Neural crest cell (in vitro differentiated cells): ENCODE data around the gene GABPA. TPM values are rescaled to one million over a fixed set of nuclear protein-coding genes. Genes with fewer than 3 reads are reported as not detected.

Source experiments
- DNase-seq: peaks from one replicate; pipeline ENCODE4 v3.0.0; 2021; ENCODE audit warnings: low read depth, mixed read lengths, low spot score
- H3K27ac Mint-ChIP-seq: one replicate; pipeline ENCODE4 v1.8.0; 2021; ENCODE audit warnings: mild to moderate bottlenecking, mixed read lengths; ENCODE audit not compliant: unreplicated experiment
- H3K27me3 Mint-ChIP-seq: 2 replicates; pipeline ENCODE4 v1.8.0; 2021; ENCODE audit warnings: low read depth, mild to moderate bottlenecking, mixed read lengths
- H3K36me3 Mint-ChIP-seq: 2 replicates; pipeline ENCODE4 v1.8.0; 2021; ENCODE audit warnings: low read depth, mild to moderate bottlenecking, mixed read lengths
- H3K4me1 Mint-ChIP-seq: 2 replicates; pipeline ENCODE4 v1.8.0; 2021; ENCODE audit warnings: mixed read lengths
- H3K4me3 Mint-ChIP-seq: one replicate; pipeline ENCODE4 v1.8.0; 2021; ENCODE audit warnings: mild to moderate bottlenecking, mixed read lengths
- H3K9me3 Mint-ChIP-seq: 2 replicates; pipeline ENCODE4 v1.8.0; 2021; ENCODE audit warnings: mixed read lengths
- CTCF ChIP-seq: fragments of 200-600 bp; sonication (generic); conservative IDR thresholded peaks from 2 replicates; pipeline ENCODE4 v1.5.0; 2021; ENCODE audit warnings: antibody characterized with exemption, mild to moderate bottlenecking
- total RNA-seq: library from RNA; stranded (reverse); gene quantifications from 2 replicates; pipeline ENCODE4 v1.2.1, GENCODE V29; 2021

The GABPA gene
- total RNA-seq, 1 donor from 2014 or later = 23.3 TPM

DNA sequence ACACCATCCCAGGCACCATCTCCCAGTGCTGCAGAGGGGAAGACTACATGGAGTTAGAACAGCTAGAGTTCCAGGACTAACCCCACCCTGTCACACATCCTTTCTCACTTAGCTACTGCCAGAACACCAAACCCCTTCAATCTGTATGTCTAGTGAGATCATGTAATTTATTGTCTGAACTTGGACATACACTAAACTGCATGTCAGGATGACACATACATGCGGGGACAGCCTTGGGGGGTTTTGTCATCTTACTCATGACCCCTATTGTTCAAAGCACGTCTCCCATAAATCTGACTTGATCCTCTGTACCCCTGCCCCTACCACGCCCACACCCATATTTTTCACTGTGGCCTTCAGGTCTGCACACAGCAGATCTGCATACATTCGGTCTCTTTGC is 71.3 kb downstream of the GABPA start:
- Mint-ChIP-seq H3K36me3 (no peaks in the 10 kb centered on the region), H3K27me3 (no peaks in the 10 kb centered on the region), H3K4me1 (peaks cover 6% of the 10 kb centered on the region), H3K27ac (no peak overlapping the region), H3K4me3 (no peak overlapping the region), H3K9me3 (peaks cover 3% of the 10 kb centered on the region)
- DNase-seq = no peak
- TF ChIP-seq CTCF = no peak

GRCh38 chr21:25807191-25807590 is 72.4 kb downstream of the GABPA start:
- no peak overlapping the region for H3K27ac Mint-ChIP-seq
- H3K9me3 Mint-ChIP-seq = peaks cover 3% of the 10 kb centered on the region

GRCh38 chr21:25809013-25809412 is 74.2 kb downstream of the GABPA start:
- no peak overlapping the region for H3K4me3 Mint-ChIP-seq

More at GRCh38 chr21:25807191-25807590, 72.4 kb downstream of the GABPA start:
- H3K36me3 Mint-ChIP-seq = no peaks in the 10 kb centered on the region
- no peak for DNase-seq
- no peaks in the 10 kb centered on the region for H3K27me3 Mint-ChIP-seq
- no peak for TF ChIP-seq CTCF
- no peak overlapping the region for H3K4me3 Mint-ChIP-seq
- no peaks in the 10 kb centered on the region for H3K4me1 Mint-ChIP-seq

GRCh38 chr21:25811186-25811585 is 76.4 kb downstream of the GABPA start:
- DNase-seq = no peak
- H3K4me1 Mint-ChIP-seq = no peaks in the 10 kb centered on the region
- H3K27ac Mint-ChIP-seq = no peak overlapping the region
- H3K27me3 Mint-ChIP-seq = no peaks in the 10 kb centered on the region
- H3K9me3 Mint-ChIP-seq = peaks cover 3% of the 10 kb centered on the region
- TF ChIP-seq CTCF = no peak
- H3K36me3 Mint-ChIP-seq = no peaks in the 10 kb centered on the region
- no peak overlapping the region for H3K4me3 Mint-ChIP-seq

More at GRCh38 chr21:25809013-25809412, 74.2 kb downstream of the GABPA start:
- no peak for DNase-seq
- Mint-ChIP-seq H3K9me3 (peaks cover 3% of the 10 kb centered on the region), H3K36me3 (no peaks in the 10 kb centered on the region), H3K27ac (no peak overlapping the region), H3K27me3 (no peaks in the 10 kb centered on the region), H3K4me1 (no peaks in the 10 kb centered on the region)
- no peak for TF ChIP-seq CTCF

DNA sequence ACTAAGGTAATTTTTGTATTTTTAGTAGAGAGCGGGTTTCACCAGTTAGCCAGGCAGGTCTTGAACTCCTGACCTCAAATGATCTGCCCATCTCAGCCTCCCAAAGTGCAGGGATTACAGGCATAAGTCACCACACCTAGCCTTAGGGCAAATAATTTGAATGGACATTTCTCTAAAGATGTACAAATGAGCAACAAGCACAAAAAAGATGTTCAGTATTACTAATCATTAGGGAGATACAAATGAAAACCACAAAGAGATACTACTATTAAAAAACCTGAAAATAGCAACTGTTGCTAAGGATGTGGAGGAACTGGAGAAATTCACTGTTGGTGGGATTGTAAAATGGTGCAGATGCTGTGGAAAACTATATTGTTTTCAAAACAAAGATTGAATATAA is 79.1 kb downstream of the GABPA start:
- peaks cover 1% of the 10 kb centered on the region for H3K9me3 Mint-ChIP-seq
- no peak overlapping the region for H3K4me3 Mint-ChIP-seq
- no peaks in the 10 kb centered on the region for H3K4me1 Mint-ChIP-seq
- no peaks in the 10 kb centered on the region for H3K36me3 Mint-ChIP-seq
- H3K27me3 Mint-ChIP-seq = no peaks in the 10 kb centered on the region
- no peak for TF ChIP-seq CTCF
- no peak overlapping the region for H3K27ac Mint-ChIP-seq
- DNase-seq = no peak

DNA sequence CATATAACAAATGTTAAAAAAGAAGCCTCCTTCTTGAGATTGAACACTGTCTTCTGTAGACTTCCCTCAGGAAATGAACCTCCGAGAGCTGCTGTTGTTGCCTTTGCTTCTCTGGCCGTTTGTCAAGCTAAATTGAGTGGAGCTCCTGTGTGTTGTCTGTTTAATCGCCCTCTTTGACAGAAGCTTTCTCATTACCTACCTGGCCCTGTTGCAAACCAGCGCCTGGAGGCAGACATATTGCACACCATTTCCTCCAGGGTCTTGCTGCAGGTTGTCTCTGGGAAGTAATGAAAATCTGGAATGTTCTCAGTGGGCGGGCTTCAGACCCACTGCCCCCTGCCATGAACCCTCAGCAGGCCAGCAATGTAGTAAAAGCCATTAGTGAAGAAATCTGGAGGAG is 83.3 kb downstream of the GABPA start:
- Mint-ChIP-seq H3K4me3 (no peak overlapping the region), H3K9me3 (no peaks in the 10 kb centered on the region), H3K27ac (no peak overlapping the region), H3K27me3 (no peaks in the 10 kb centered on the region), H3K4me1 (no peaks in the 10 kb centered on the region), H3K36me3 (no peaks in the 10 kb centered on the region)
- TF ChIP-seq CTCF = no peak
- no peak for DNase-seq
